Measurements from ENCODE around the gene ENC1. TPM values are rescaled to one million over a fixed set of nuclear protein-coding genes. Genes with fewer than 3 reads are reported as not detected.

The ENC1 gene
- total RNA-seq, 6 donors from 2014 or later, result 9.5 to 34.1 (median 18.0) TPM

GRCh38 chr5:74594137-74595040 lies 46.1 kb downstream of the ENC1 start:
- 79 to 85% methylated on average over 6 of the region's 6 CpGs for WGBS, 2 donors
- DNase-seq (no peak), ATAC-seq (ENCODE audit: low FRiP score in 2 of 2) (no peak)

DNA sequence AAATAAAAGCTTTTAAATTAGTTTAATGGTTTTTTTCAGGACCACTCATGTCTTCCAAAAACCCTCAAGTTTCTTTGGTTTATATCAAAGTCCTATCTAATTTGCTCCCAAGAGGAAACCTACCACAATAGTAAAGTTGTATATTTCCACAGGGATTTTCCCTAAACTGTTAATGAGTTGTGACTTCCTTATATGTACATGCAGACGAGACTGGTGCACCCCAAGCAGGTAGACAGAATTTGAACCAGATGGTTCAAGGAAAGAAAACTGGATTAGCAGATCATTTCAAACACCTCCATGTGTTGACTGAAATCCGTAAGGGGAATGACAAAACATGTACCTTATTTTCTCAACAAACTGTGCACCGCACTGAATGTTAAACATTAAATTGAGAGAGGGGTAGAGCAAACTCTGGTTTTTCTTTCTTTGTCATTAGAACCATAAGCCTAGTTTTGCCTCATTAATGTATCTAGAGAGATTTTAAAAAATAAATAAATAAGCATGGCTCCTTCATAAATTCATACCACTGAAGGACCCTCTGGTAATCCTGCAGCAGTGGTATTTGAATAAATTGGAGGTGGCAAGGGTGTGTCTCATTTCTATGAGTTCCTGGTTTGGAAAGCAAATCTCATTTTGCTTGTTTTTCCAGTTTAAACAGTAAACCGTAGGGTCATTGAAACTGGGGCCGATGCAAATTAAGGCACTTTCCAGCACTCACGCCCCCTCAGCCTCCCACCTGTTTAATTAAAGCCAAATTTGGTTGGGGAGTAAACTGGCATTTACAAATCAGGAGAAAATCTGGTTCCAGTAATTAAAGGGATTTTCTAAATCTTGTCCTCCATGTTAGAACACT lies 51.1 kb downstream of the ENC1 start:
- 61 to 79% methylated on average over 6 of the region's 6 CpGs for WGBS, 2 donors
- Histone ChIP-seq H3K4me3 (no peak overlapping the region), H3K27ac (no peak overlapping the region), H3K27me3 (no peaks in the 10 kb centered on the region), H3K4me1 (peaks cover 0 to 6% (median 5%) of the 10 kb centered on the region in 4 donors), H3K36me3 (no peaks in the 10 kb centered on the region), H3K9me3 (no peaks in the 10 kb centered on the region)
- no peak for TF ChIP-seq POLR2A (IDR thresholded peaks at IDR 0.05)
- TF ChIP-seq, protein P1, sequence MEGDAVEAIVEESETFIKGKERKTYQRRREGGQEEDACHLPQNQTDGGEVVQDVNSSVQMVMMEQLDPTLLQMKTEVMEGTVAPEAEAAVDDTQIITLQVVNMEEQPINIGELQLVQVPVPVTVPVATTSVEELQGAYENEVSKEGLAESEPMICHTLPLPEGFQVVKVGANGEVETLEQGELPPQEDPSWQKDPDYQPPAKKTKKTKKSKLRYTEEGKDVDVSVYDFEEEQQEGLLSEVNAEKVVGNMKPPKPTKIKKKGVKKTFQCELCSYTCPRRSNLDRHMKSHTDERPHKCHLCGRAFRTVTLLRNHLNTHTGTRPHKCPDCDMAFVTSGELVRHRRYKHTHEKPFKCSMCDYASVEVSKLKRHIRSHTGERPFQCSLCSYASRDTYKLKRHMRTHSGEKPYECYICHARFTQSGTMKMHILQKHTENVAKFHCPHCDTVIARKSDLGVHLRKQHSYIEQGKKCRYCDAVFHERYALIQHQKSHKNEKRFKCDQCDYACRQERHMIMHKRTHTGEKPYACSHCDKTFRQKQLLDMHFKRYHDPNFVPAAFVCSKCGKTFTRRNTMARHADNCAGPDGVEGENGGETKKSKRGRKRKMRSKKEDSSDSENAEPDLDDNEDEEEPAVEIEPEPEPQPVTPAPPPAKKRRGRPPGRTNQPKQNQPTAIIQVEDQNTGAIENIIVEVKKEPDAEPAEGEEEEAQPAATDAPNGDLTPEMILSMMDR (IDR thresholded peaks at IDR 0.05), result no peak
- no peak for TF ChIP-seq POLR2AphosphoS5 (IDR thresholded peaks at IDR 0.05)
- TF ChIP-seq EP300 (IDR thresholded peaks at IDR 0.05), result no peak
- ATAC-seq (ENCODE audit: low FRiP score in 2 of 2) (no peak), DNase-seq (no peak)

More at GRCh38 chr5:74594137-74595040, 46.1 kb downstream of the ENC1 start:
- H3K9me3 ChIP-seq, result no peaks in the 10 kb centered on the region
- H3K36me3 ChIP-seq, result no peaks in the 10 kb centered on the region
- H3K4me1 ChIP-seq, result peaks cover 0 to 8% (median 2%) of the 10 kb centered on the region in 4 donors
- H3K27me3 ChIP-seq, result no peaks in the 10 kb centered on the region
- TF ChIP-seq POLR2A (IDR thresholded peaks at IDR 0.05), result no peak
- no peak for TF ChIP-seq EP300 (IDR thresholded peaks at IDR 0.05)
- TF ChIP-seq, protein P1 (IDR thresholded peaks at IDR 0.05), result no peak
- TF ChIP-seq POLR2AphosphoS5 (IDR thresholded peaks at IDR 0.05), result no peak
- H3K27ac ChIP-seq, result peak overlapping the region in 1 of 4 donors; percentile 32
- H3K4me3 ChIP-seq, result no peak overlapping the region

DNA sequence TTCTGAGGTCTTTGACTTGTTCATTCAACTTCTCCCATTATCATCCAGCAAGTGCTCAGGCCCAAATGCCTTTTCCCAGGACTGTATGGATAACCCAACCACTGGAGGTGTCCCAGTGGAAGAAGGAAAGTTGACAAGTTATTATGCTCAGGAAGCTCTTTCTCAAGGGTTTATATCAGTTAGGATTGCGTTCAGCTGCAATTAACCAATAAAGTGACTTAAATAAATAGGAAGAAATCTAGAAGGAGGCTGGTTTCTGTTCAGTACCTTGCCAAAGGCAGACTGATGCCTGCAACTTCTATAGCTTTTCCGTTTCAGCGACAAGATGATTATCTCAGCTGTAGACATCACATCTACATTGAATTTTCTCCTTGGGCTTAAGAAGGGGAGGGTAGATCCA lies 52.1 kb downstream of the ENC1 start:
- 90 to 92% methylated on average over 3 of the region's 3 CpGs for WGBS, 2 donors
- no peaks in the 10 kb centered on the region for H3K27me3 ChIP-seq
- TF ChIP-seq, protein P1 (IDR thresholded peaks at IDR 0.05), result no peak
- TF ChIP-seq POLR2A (IDR thresholded peaks at IDR 0.05) (no peak), EP300 (IDR thresholded peaks at IDR 0.05) (no peak), POLR2AphosphoS5 (IDR thresholded peaks at IDR 0.05) (no peak)
- H3K4me3 ChIP-seq, result no peak overlapping the region
- H3K36me3 ChIP-seq, result no peaks in the 10 kb centered on the region
- ATAC-seq (ENCODE audit: low FRiP score in 2 of 2) (no peak), DNase-seq (no peak)
- no peaks in the 10 kb centered on the region for H3K9me3 ChIP-seq
- peaks cover 0 to 6% (median 5%) of the 10 kb centered on the region in 4 donors for H3K4me1 ChIP-seq
- H3K27ac ChIP-seq, result no peak overlapping the region

DNA sequence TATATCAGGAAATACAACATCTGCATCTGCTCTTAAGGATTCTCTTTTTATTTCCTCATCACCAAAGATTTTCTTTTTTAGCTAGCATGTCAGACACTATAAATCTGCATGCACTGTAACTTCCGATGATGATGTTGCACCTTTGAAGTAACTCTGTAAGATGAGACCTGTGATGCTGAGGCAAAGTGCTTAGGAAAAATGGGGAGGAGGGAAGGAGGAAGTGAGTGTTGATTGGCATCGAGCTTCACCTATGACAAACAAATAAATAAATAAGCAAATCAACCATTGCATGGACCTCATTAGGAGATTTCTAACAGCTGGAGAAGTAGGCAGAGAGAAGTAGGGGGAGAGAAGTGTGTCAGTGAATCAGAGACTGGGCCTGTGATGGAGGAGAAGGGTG lies 52.6 kb downstream of the ENC1 start:
- TF ChIP-seq, protein P1 (IDR thresholded peaks at IDR 0.05), result no peak
- TF ChIP-seq POLR2AphosphoS5 (IDR thresholded peaks at IDR 0.05) (no peak), POLR2A (IDR thresholded peaks at IDR 0.05) (no peak), EP300 (IDR thresholded peaks at IDR 0.05) (no peak)
- no peaks in the 10 kb centered on the region for H3K9me3 ChIP-seq
- peaks cover 0 to 6% (median 5%) of the 10 kb centered on the region in 4 donors for H3K4me1 ChIP-seq
- no peak overlapping the region for H3K27ac ChIP-seq
- no peak overlapping the region for H3K4me3 ChIP-seq
- H3K27me3 ChIP-seq, result no peaks in the 10 kb centered on the region
- ATAC-seq (ENCODE audit: low FRiP score in 2 of 2) (no peak), DNase-seq (no peak)
- H3K36me3 ChIP-seq, result no peaks in the 10 kb centered on the region
- WGBS, 2 donors, result 70 to 86% methylated on average over 2 of the region's 2 CpGs
